AG10803 (cell line): ENCODE results near the gene LCNL1.

Experiments used
- DNase-seq: peaks from one replicate; pipeline ENCODE4 v3.0.0; 2010; ENCODE audit warnings: low read depth
- H3K4me3 ChIP-seq: 2 replicates; pipeline ENCODE4 v1.5.1; 2011; ENCODE audit warnings: mild to moderate bottlenecking, low read length, control low read depth
- CTCF ChIP-seq: conservative IDR thresholded peaks from 2 replicates; pipeline ENCODE4 v1.5.1; 2011; ENCODE audit warnings: mild to moderate bottlenecking, low read length, control low read depth, inconsistent platforms

The LCNL1 gene

GRCh38 chr9:136965771-136966484 is 16.9 kb upstream of the LCNL1 start:
- no peak for TF ChIP-seq CTCF
- no peak overlapping the region for H3K4me3 ChIP-seq
- DNase-seq = no peak

- TF ChIP-seq CTCF = no peak
- no peak overlapping the region for H3K4me3 ChIP-seq
- no peak for DNase-seq
Measured at GRCh38 chr9:136968333-136969127, 14.3 kb upstream of the LCNL1 start.

GRCh38 chr9:136969150-136969549 is 13.6 kb upstream of the LCNL1 start:
- no peak overlapping the region for H3K4me3 ChIP-seq
- TF ChIP-seq CTCF = no peak
- DNase-seq = no peak

- no peak overlapping the region for H3K4me3 ChIP-seq
- DNase-seq = no peak
- TF ChIP-seq CTCF = no peak
Measured at GRCh38 chr9:136969774-136970173, 13.0 kb upstream of the LCNL1 start.

GRCh38 chr9:136970361-136970760 is 12.4 kb upstream of the LCNL1 start:
- H3K4me3 ChIP-seq = no peak overlapping the region
- no peak for TF ChIP-seq CTCF
- no peak for DNase-seq

- no peak for DNase-seq
- H3K4me3 ChIP-seq = no peak overlapping the region
- no peak for TF ChIP-seq CTCF
Measured at GRCh38 chr9:136971746-136972145, 11.0 kb upstream of the LCNL1 start.

- H3K4me3 ChIP-seq = no peak overlapping the region
- no peak for DNase-seq
- no peak for TF ChIP-seq CTCF
Measured at GRCh38 chr9:136972335-136972734, 10.5 kb upstream of the LCNL1 start.
